HL-60 (cell line): ENCODE data around the gene TMPRSS4.

Experiments
- GABPA ChIP-seq: IDR thresholded peaks from 2 replicates; pipeline ENCODE4 v1.6.1; 2012; ENCODE audit warnings: low read depth
- TF ChIP-seq, protein P1 (sequence below): IDR thresholded peaks from 2 replicates; pipeline ENCODE4 v1.6.1; 2012; ENCODE audit warnings: low read depth; ENCODE audit not compliant: insufficient replicate concordance
- TF ChIP-seq, protein P2 (sequence below): IDR thresholded peaks from one replicate; pipeline ENCODE4 v1.5.1; 2011; ENCODE audit warnings: low read length, control low read depth, inconsistent platforms; ENCODE audit not compliant: insufficient read depth

DNA sequence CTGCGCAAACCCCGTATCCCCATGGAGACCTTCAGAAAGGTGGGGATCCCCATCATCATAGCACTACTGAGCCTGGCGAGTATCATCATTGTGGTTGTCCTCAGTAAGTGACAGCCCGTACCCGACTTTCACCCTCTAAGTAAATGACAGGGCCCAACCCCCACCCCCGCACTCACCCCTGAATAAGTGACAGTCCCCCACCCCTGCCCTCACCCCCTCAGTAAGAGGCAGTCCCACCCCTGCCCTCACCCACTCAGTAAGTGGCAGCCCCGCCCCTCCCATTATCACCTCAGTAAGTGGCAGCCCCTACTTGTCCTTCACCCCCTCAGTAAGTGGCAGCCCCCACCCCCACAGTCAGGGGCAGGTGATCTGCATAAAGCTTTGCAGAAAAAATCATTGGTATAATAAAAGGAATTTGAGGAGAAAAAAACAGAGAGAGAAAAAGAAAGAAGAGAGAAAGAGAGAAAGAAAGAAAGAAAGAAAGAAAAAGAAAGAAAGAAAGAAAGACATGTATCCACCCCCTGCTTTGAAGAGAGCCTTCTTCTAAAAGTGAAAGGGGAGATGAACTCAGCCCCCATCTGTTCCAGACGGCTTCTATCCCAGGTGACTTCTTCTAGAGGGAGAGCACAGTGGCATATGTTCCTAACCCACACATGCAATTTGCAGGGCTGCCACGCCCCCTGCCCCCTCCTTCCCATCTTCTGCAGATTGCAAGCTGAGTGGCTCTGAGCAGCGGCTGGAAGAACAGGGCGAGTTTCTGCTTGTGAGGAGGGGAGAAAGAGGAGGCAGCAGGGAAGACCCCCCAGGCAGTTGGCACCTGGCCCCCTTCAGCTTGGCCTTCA, 22.3 kb downstream of the TMPRSS4 start:
- TF ChIP-seq, protein P1, sequence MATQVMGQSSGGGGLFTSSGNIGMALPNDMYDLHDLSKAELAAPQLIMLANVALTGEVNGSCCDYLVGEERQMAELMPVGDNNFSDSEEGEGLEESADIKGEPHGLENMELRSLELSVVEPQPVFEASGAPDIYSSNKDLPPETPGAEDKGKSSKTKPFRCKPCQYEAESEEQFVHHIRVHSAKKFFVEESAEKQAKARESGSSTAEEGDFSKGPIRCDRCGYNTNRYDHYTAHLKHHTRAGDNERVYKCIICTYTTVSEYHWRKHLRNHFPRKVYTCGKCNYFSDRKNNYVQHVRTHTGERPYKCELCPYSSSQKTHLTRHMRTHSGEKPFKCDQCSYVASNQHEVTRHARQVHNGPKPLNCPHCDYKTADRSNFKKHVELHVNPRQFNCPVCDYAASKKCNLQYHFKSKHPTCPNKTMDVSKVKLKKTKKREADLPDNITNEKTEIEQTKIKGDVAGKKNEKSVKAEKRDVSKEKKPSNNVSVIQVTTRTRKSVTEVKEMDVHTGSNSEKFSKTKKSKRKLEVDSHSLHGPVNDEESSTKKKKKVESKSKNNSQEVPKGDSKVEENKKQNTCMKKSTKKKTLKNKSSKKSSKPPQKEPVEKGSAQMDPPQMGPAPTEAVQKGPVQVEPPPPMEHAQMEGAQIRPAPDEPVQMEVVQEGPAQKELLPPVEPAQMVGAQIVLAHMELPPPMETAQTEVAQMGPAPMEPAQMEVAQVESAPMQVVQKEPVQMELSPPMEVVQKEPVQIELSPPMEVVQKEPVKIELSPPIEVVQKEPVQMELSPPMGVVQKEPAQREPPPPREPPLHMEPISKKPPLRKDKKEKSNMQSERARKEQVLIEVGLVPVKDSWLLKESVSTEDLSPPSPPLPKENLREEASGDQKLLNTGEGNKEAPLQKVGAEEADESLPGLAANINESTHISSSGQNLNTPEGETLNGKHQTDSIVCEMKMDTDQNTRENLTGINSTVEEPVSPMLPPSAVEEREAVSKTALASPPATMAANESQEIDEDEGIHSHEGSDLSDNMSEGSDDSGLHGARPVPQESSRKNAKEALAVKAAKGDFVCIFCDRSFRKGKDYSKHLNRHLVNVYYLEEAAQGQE: no peak
- TF ChIP-seq, protein P2, sequence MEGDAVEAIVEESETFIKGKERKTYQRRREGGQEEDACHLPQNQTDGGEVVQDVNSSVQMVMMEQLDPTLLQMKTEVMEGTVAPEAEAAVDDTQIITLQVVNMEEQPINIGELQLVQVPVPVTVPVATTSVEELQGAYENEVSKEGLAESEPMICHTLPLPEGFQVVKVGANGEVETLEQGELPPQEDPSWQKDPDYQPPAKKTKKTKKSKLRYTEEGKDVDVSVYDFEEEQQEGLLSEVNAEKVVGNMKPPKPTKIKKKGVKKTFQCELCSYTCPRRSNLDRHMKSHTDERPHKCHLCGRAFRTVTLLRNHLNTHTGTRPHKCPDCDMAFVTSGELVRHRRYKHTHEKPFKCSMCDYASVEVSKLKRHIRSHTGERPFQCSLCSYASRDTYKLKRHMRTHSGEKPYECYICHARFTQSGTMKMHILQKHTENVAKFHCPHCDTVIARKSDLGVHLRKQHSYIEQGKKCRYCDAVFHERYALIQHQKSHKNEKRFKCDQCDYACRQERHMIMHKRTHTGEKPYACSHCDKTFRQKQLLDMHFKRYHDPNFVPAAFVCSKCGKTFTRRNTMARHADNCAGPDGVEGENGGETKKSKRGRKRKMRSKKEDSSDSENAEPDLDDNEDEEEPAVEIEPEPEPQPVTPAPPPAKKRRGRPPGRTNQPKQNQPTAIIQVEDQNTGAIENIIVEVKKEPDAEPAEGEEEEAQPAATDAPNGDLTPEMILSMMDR: no peak
- TF ChIP-seq GABPA: no peak
